Neuron (in vitro differentiated cells): ENCODE results near the gene POC1B.

Experiments
- H2AFZ ChIP-seq: one replicate; pipeline ENCODE4 v1.6.1; 2013; ENCODE audit warnings: low read depth, mild to moderate bottlenecking, inconsistent platforms, low read length, moderate library complexity
- H3K27me3 ChIP-seq: one replicate; pipeline ENCODE4 v1.6.1; 2013; ENCODE audit warnings: low read length; ENCODE audit not compliant: insufficient read depth
- H3K36me3 ChIP-seq: one replicate; pipeline ENCODE4 v1.6.1; 2013; ENCODE audit warnings: low read length; ENCODE audit not compliant: insufficient read depth
- H3K4me1 ChIP-seq: one replicate; pipeline ENCODE4 v1.6.1; 2013; ENCODE audit warnings: low read length; ENCODE audit not compliant: insufficient read depth
- H3K4me3 ChIP-seq: 2 replicates; pipeline ENCODE4 v1.5.1; 2013; ENCODE audit warnings: mild to moderate bottlenecking, low read length, moderate library complexity
- H3K9me3 ChIP-seq: one replicate; pipeline ENCODE4 v1.6.1; 2013; ENCODE audit warnings: low read length

Gene POC1B

DNA sequence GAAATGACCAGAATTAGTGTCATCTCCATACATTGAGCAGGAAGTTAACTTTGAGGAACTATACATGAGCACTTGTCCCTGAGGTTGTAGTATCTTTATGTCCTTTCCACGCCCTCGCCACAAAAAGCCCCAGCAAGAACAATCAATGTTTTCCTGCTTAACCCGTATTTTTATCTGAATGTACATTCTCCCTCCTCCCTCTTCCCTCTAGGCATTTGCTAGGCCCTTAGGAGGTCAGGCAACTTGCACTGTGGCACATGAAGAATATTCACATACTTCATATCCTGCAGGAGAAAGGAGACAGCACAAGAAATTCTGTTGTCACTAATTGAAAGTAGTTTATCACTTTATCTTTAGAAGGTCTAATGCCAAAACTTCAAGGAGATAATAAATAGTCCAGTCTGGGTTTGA lies 155.4 kb downstream of the POC1B start:
- H3K4me3 ChIP-seq = no peak overlapping the region
- H3K4me1 ChIP-seq = no peaks in the 10 kb centered on the region
- H3K9me3 ChIP-seq = no peaks in the 10 kb centered on the region
- no peaks in the 10 kb centered on the region for H3K36me3 ChIP-seq
- H2AFZ ChIP-seq = no peak overlapping the region
- H3K27me3 ChIP-seq = no peaks in the 10 kb centered on the region
